ENCODE measurements around the gene PRDM16. TPM values are rescaled to one million over a fixed set of nuclear protein-coding genes. Genes with fewer than 3 reads are reported as not detected.

PRDM16 gene
- total RNA-seq, 4 donors from 2014 or later: 0.26 to 7.7 (median 0.35) TPM; not detected in 1

GRCh38 chr1:3033040-3033789 is 35.8 kb upstream of the PRDM16 start:
- no peak for TF ChIP-seq POLR2A (IDR thresholded peaks at IDR 0.05)
- no peak for TF ChIP-seq CTCF (IDR thresholded peaks at IDR 0.05)
- H3K27me3 ChIP-seq: peaks cover 0 to 4% of the 10 kb centered on the region in 2 donors
- no peak overlapping the region for H3K4me3 ChIP-seq
- no peaks in the 10 kb centered on the region for H3K36me3 ChIP-seq
- no peak for DNase-seq
- no peaks in the 10 kb centered on the region for H3K9me3 ChIP-seq
- no peak overlapping the region for H3K27ac ChIP-seq
- intact Hi-C loops (cut with DNase I; ENCODE audit: low total_unique reads): no loop called here
- no peaks in the 10 kb centered on the region for H3K4me1 ChIP-seq

GRCh38 chr1:3033790-3034090 is 35.3 kb upstream of the PRDM16 start:
- H3K27me3 ChIP-seq: peaks cover 0 to 4% of the 10 kb centered on the region in 2 donors
- no peak for DNase-seq
- H3K36me3 ChIP-seq: no peaks in the 10 kb centered on the region
- H3K27ac ChIP-seq: no peak overlapping the region
- no peaks in the 10 kb centered on the region for H3K9me3 ChIP-seq
- H3K4me3 ChIP-seq: no peak overlapping the region
- H3K4me1 ChIP-seq: no peaks in the 10 kb centered on the region
- intact Hi-C loops (cut with DNase I; ENCODE audit: low total_unique reads): no loop called here
- TF ChIP-seq CTCF (IDR thresholded peaks at IDR 0.05): no peak
- no peak for TF ChIP-seq POLR2A (IDR thresholded peaks at IDR 0.05)

GRCh38 chr1:3034162-3034561 is 34.8 kb upstream of the PRDM16 start:
- H3K27ac ChIP-seq: no peak overlapping the region
- DNase-seq: no peak
- no peaks in the 10 kb centered on the region for H3K4me1 ChIP-seq
- H3K9me3 ChIP-seq: no peaks in the 10 kb centered on the region
- intact Hi-C loops (cut with DNase I; ENCODE audit: low total_unique reads): no loop called here
- H3K36me3 ChIP-seq: no peaks in the 10 kb centered on the region
- no peak overlapping the region for H3K4me3 ChIP-seq
- peaks cover 0 to 4% of the 10 kb centered on the region in 2 donors for H3K27me3 ChIP-seq
- TF ChIP-seq POLR2A (IDR thresholded peaks at IDR 0.05): no peak
- no peak for TF ChIP-seq CTCF (IDR thresholded peaks at IDR 0.05)

- Histone ChIP-seq H3K9me3 (no peaks in the 10 kb centered on the region), H3K4me1 (no peaks in the 10 kb centered on the region), H3K27me3 (no peaks in the 10 kb centered on the region), H3K4me3 (no peak overlapping the region), H3K36me3 (no peaks in the 10 kb centered on the region), H3K27ac (no peak overlapping the region)
- intact Hi-C loops (cut with DNase I; ENCODE audit: low total_unique reads): no loop called here
- TF ChIP-seq POLR2A (IDR thresholded peaks at IDR 0.05): no peak
- no peak for TF ChIP-seq CTCF (IDR thresholded peaks at IDR 0.05)
- no peak for DNase-seq
Measured at GRCh38 chr1:3034728-3035562, 34.1 kb upstream of the PRDM16 start.

Measured in uterus (tissue), 4 donors.